ENCODE results near the gene COL1A1.

DNA sequence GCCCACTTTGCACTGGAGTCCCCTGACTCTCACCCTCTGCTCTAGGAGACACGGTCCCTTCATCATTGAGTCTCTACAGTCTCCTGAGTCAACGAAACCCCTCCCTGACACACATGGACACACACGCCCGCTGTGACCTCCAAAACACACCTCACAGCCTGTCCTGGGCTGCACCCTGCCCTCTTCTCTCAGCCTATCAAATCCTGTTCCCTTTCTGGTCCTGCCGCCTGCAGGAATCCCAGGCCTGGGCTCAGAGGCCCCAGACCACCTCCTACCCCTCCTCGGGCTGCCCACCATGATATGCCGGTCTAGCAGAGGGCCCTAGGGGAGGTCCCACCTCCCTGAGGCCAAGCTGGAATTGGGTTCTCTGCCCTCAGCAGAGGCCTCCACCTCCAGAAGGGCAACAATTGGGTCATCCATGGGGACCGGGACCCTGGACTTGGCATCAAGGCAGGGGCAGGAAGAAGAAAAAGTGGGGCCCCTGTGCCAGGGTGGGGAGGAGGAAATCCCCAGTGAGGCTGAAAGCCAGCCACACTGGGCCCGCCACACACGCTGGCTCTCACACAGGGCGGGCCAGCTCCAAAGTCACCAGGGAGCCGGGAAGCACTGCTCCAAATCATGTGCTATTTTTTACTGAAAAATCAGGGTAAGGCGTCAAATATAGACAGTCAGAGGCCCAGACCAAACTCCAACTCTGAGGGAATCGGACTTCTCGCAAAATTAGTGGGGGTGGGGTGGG lies 54.3 kb downstream of the COL1A1 start:
- no peak for TF ChIP-seq EZH2 (IDR thresholded peaks at IDR 0.05; ENCODE audit: insufficient read depth, poor library complexity, severe bottlenecking)
- no peak for TF ChIP-seq EZH2phosphoT487 (IDR thresholded peaks at IDR 0.05; ENCODE audit: insufficient read depth, low read depth)
